Panc1 (cell line): Measurements from ENCODE around the gene FARS2. TPM values are rescaled to one million over a fixed set of nuclear protein-coding genes. Genes with fewer than 3 reads are reported as not detected.
"Not testable (repeated sequence)": the region's sequence is repeated elsewhere in the genome, so short reads cannot be mapped to it uniquely, and the experiment has no call there.

Experiments used
- ATAC-seq: fragments of 200-7000 bp; cut with Tn5 transposase; 2 replicates; pipeline ENCODE4 v1.9.1; 2020; ENCODE audit warnings: mild to moderate bottlenecking, moderate library complexity
- BruUV-seq: library from RNA; stranded (reverse); fragments of 400-500 nt; replicated peaks from 2 replicates; lab custom pipeline; 2021; lab: Mats Ljungman, UMichigan
- CTCF ChIA-PET: fragments of 300-600 bp; sonication (Branson Sonifier 250); formaldehyde crosslinking; loops from one replicate; lab custom pipeline; 2022; ENCODE audit warnings: antibody characterized with exemption; lab: Charles Lee
- POLR2A ChIA-PET: fragments of 300-600 bp; sonication (Branson Sonifier 250); formaldehyde crosslinking; loops from one replicate; lab custom pipeline; 2022; ENCODE audit warnings: antibody characterized with exemption; lab: Charles Lee
- DNase-seq: peaks from one replicate; pipeline ENCODE4 v3.0.0-alpha.2; 2010; ENCODE audit warnings: low read depth, low spot score
- H3K27ac ChIP-seq: 2 replicates; pipeline ENCODE4 v1.5.1; 2011; ENCODE audit warnings: mild to moderate bottlenecking, low read length, inconsistent platforms
- H3K27me3 ChIP-seq: fragments of 200-500 bp; sonication (Bioruptor generic); 2 replicates; pipeline ENCODE4 v1.6.0; 2014; ENCODE audit warnings: low read length, inconsistent platforms; ENCODE audit not compliant: control insufficient read depth, insufficient read depth
- H3K36me3 ChIP-seq: fragments of 200-500 bp; sonication (Bioruptor generic); 2 replicates; pipeline ENCODE4 v1.5.1; 2014; ENCODE audit warnings: inconsistent platforms, mild to moderate bottlenecking, low read length, moderate library complexity; ENCODE audit not compliant: control insufficient read depth, insufficient read depth
- H3K4me1 ChIP-seq: 2 replicates; pipeline ENCODE4 v1.5.1; 2011; ENCODE audit warnings: inconsistent platforms, mild to moderate bottlenecking, low read length, moderate library complexity; ENCODE audit not compliant: control insufficient read depth, insufficient read depth
- H3K4me3 ChIP-seq, 2 experiments: 2 replicates each; pipeline ENCODE4 v1.5.1; 2011 to 2012; ENCODE audit warnings: low read depth in 2 of 2, low read length in 2 of 2, mild to moderate bottlenecking in 2 of 2, inconsistent platforms in 1 of 2, moderate library complexity in 1 of 2
- H3K9me3 ChIP-seq: fragments of 200-500 bp; sonication (Bioruptor generic); 2 replicates; pipeline ENCODE4 v1.5.1; 2014; ENCODE audit warnings: low read depth, mild to moderate bottlenecking, inconsistent platforms, low read length, moderate library complexity; ENCODE audit not compliant: control insufficient read depth, insufficient read depth
- POLR2AphosphoS5 ChIP-seq: IDR thresholded peaks from 2 replicates; pipeline ENCODE4 v1.6.1; 2012; ENCODE audit warnings: mild to moderate bottlenecking, low read depth, low read length, moderate library complexity
- SIN3A ChIP-seq: IDR thresholded peaks from 2 replicates; pipeline ENCODE4 v1.6.1; 2012; ENCODE audit warnings: low read depth, mild to moderate bottlenecking, low read length, moderate library complexity, borderline replicate concordance; ENCODE audit not compliant: insufficient read depth
- TCF7L2 ChIP-seq: IDR thresholded peaks from 2 replicates; pipeline ENCODE4 v1.6.1; 2011; ENCODE audit warnings: mild to moderate bottlenecking, low read depth, low read length, inconsistent platforms
- in situ Hi-C: cut with HindIII; loops from 2 replicates; pipeline ENCODE4 v1.10.0; 2016; ENCODE audit warnings: low sequenced_read_pairs, low pct_unique_long_range_greater_than_20kb
- intact Hi-C: fragments of 100-400 bp; cut with micrococcal nuclease; formaldehyde crosslinking; loops from one replicate; pipeline ENCODE4 v1.10.0; 2022; ENCODE audit not compliant: unreplicated experiment
- total RNA-seq: library from RNA; stranded (reverse); gene quantifications from one replicate; pipeline ENCODE4 v1.2.1, GENCODE V29; 2021; ENCODE audit not compliant: unreplicated experiment
- TF ChIP-seq, protein P1 (sequence below), 2 experiments: IDR thresholded peaks; 2 replicates each; pipeline ENCODE4 v1.6.1; 2011 to 2012; ENCODE audit warnings: low read depth in 2 of 2, control low read depth in 1 of 2, low read length in 1 of 2, mild to moderate bottlenecking in 1 of 2, moderate library complexity in 1 of 2; ENCODE audit not compliant: insufficient read depth in 1 of 2
- TF ChIP-seq, protein P2 (sequence below): fragments of 450-650 bp; IDR thresholded peaks from 2 replicates; pipeline ENCODE4 v1.5.1; 2017; ENCODE audit warnings: mild to moderate bottlenecking

FARS2 gene
- total RNA-seq, 1 experiment from 2014 or later, result 12.8 TPM

DNA sequence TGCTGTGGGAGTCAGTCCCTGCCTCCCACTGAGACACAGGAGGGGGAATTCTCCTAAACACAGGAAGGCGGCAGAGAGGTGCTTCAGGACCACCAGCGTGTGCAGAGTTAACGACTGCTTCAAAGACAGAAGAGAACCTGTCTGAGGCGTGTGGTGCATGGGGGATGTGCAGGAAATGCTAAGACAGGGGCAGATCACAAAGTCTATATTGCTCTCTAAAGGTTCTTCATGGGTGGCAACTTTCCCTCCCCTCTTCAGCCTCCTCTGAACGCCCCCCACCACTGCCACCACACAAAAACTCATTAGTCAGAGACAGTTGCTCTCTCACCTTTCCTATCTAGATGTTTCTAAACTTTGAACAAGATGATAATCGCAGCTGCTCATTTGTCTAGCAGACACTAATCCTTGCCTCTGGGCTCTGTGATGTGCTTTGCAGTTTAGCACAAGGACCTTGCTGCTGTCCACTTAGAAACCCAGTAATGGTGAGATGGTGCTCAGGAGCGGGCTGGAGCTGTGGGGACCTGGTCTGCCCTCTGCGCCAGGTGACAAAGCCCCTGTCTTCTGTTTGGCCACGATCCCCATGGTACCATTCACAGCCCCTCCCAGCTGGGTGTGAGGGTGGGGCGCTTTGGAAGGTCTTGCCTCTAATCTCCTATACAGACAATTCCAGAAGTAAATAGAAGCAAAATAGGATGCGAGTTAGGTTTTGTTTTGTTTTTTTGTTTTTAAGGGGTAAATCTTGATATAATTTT is 525.8 kb downstream of the FARS2 start:
- DNase-seq (no peak), ATAC-seq (no peak)
- BruUV-seq, result no TSS peak
- Histone ChIP-seq H3K4me3 (no peak overlapping the region), H3K27ac (no peak overlapping the region), H3K27me3 (no peaks in the 10 kb centered on the region), H3K4me1 (no peaks in the 10 kb centered on the region), H3K36me3 (no peaks in the 10 kb centered on the region), H3K9me3 (no peaks in the 10 kb centered on the region)
- TF ChIP-seq, protein P1, sequence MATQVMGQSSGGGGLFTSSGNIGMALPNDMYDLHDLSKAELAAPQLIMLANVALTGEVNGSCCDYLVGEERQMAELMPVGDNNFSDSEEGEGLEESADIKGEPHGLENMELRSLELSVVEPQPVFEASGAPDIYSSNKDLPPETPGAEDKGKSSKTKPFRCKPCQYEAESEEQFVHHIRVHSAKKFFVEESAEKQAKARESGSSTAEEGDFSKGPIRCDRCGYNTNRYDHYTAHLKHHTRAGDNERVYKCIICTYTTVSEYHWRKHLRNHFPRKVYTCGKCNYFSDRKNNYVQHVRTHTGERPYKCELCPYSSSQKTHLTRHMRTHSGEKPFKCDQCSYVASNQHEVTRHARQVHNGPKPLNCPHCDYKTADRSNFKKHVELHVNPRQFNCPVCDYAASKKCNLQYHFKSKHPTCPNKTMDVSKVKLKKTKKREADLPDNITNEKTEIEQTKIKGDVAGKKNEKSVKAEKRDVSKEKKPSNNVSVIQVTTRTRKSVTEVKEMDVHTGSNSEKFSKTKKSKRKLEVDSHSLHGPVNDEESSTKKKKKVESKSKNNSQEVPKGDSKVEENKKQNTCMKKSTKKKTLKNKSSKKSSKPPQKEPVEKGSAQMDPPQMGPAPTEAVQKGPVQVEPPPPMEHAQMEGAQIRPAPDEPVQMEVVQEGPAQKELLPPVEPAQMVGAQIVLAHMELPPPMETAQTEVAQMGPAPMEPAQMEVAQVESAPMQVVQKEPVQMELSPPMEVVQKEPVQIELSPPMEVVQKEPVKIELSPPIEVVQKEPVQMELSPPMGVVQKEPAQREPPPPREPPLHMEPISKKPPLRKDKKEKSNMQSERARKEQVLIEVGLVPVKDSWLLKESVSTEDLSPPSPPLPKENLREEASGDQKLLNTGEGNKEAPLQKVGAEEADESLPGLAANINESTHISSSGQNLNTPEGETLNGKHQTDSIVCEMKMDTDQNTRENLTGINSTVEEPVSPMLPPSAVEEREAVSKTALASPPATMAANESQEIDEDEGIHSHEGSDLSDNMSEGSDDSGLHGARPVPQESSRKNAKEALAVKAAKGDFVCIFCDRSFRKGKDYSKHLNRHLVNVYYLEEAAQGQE (IDR thresholded peaks at IDR 0.05; ENCODE audit: insufficient read depth in 1 of 2, low read depth in 2 of 2, low read length in 1 of 2), result no peak
- TF ChIP-seq SIN3A (no peak), POLR2AphosphoS5 (no peak), TCF7L2 (no peak)
- TF ChIP-seq, protein P2, sequence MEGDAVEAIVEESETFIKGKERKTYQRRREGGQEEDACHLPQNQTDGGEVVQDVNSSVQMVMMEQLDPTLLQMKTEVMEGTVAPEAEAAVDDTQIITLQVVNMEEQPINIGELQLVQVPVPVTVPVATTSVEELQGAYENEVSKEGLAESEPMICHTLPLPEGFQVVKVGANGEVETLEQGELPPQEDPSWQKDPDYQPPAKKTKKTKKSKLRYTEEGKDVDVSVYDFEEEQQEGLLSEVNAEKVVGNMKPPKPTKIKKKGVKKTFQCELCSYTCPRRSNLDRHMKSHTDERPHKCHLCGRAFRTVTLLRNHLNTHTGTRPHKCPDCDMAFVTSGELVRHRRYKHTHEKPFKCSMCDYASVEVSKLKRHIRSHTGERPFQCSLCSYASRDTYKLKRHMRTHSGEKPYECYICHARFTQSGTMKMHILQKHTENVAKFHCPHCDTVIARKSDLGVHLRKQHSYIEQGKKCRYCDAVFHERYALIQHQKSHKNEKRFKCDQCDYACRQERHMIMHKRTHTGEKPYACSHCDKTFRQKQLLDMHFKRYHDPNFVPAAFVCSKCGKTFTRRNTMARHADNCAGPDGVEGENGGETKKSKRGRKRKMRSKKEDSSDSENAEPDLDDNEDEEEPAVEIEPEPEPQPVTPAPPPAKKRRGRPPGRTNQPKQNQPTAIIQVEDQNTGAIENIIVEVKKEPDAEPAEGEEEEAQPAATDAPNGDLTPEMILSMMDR, result no peak
- CTCF ChIA-PET, result no interaction called here
- POLR2A ChIA-PET, result no interaction called here
- intact Hi-C loops, result no loop called here
- in situ Hi-C loops, result no loop called here

DNA sequence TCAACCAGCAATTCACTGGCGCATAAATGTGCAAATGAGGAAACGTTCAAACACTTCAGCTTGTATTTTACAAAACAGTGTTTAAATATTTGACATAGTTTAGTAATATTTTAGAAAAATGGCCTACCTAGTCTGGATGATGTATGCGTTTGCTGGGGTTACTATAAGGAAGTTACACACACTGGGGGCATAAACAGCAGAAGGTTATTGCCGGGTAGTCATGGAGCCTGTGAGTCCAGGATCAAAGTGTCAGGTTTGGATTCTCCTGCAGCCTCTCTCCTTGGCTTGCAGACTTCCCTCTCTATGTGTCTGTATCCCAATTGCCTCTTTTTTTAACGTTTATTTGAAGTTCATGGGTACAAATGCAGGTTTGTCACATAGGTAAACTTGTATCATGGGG is 528.1 kb downstream of the FARS2 start:
- POLR2A ChIA-PET, in situ Hi-C loops, ATAC-seq, intact Hi-C loops, H3K27ac ChIP-seq, BruUV-seq, DNase-seq, H3K4me3 ChIP-seq, H3K27me3 ChIP-seq, CTCF ChIA-PET, H3K9me3 ChIP-seq, H3K4me1 ChIP-seq, H3K36me3 ChIP-seq: not testable (repeated sequence)

DNA sequence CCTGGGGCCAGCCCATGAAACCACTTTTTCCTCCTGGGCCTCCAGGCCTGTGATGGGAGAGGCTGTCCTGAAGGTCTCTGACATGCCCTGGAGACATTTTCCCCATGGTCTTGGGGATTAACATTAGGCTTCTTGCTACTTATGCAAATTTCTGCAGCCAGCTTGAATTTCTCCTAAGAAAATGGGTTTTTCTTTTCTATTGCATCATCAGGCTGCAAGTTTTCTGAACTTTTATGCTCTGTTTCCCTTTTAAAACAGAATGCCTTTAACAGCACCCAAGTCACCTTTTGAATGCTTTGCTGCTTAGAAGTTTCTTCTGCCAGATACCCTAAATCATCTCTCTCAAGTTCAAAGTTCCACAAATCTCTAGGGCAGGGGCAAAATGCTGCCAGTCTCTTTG is 535.2 kb downstream of the FARS2 start:
- H3K4me1 ChIP-seq, POLR2A ChIA-PET, H3K36me3 ChIP-seq, CTCF ChIA-PET, H3K27me3 ChIP-seq, H3K4me3 ChIP-seq, in situ Hi-C loops, BruUV-seq, H3K27ac ChIP-seq, H3K9me3 ChIP-seq, ATAC-seq, intact Hi-C loops, DNase-seq: not testable (repeated sequence)

DNA sequence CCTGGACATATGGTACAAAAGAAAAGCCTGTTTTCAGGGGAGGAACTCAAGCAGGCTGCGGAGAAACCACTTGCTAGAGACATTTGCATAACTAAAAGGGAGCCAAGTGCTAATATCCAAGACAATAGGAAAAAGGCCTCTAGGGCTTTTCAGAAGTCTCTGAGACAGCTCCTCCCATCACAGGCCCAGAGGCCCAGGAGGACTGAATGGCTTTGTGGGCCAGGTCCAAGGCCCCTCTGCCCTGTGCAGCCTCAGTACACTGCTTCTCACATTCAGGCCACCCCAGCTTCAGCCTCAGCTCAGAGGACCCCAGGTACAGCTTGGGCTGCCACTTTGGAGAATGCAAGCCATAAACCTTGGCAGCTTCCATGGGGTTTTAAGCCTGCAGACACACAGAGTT is 545.1 kb downstream of the FARS2 start:
- CTCF ChIA-PET, BruUV-seq, DNase-seq, ATAC-seq, H3K27me3 ChIP-seq, in situ Hi-C loops, POLR2A ChIA-PET, H3K36me3 ChIP-seq, H3K27ac ChIP-seq, H3K4me3 ChIP-seq, H3K4me1 ChIP-seq, H3K9me3 ChIP-seq, intact Hi-C loops: not testable (repeated sequence)
